ENCODE results near the gene EPHA4.

EPHA4 gene

DNA sequence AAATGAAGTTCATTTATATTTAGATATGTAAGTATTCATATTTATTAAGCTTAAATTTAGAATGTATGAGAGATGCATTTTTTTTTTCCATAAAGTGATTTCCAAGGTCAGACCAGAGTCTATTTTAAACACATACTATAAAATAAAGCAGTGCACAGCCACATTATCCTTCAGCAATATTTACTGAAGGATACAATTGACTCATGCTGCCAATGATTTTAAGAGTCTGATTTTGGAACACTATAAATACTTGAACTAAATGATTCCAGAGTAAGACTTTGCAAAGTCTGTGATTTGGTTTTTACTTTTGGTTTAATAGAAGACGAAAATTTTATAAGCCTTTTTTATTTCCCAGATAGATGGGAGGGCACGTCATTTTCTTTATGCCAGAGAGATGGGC lies 107.1 kb downstream of the EPHA4 start:
- no peak for DNase-seq

- DNase-seq: no peak
Observed at GRCh38 chr2:221463241-221463896, 108.7 kb downstream of the EPHA4 start.

DNA sequence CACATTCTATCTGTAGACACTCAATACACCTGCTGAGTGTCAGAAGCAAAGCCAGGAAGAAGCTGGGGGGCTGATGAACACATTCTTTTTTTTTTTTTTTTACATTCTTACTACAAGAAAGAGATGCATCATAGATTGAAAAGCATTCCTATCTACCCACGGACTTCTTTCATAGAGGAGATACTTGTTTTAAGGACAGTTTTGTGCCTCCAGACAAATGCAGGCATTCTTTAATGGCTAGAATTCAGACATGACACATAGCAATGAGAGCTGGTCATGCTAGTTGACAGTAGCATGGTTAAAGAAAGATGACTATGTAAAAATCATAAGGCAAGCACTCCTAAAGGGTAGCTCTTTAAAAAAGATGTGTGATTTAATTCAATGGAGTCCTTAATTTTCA lies 110.2 kb downstream of the EPHA4 start:
- no peak for DNase-seq

DNA sequence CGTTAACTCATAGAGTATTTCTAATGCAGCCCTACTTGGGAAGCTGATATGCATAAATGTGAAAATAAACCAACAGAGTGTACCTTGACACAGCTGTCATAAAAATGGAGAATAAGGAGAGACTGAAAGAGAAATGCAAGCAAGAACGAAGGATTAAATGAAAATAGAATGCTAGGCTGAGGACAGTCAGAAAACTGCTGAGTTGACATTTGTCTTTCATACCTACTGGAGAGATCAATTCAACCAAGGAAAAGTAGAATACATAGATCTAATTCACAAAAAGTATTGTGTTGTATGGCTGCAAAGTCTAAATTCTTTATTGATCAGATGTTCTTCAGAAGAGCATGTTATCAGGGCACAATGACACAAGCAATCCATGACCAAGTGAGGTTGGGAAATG lies 112.0 kb downstream of the EPHA4 start:
- no peak for DNase-seq

GRCh38 chr2:221458578-221458977 lies 113.5 kb downstream of the EPHA4 start:
- no peak for DNase-seq

DNA sequence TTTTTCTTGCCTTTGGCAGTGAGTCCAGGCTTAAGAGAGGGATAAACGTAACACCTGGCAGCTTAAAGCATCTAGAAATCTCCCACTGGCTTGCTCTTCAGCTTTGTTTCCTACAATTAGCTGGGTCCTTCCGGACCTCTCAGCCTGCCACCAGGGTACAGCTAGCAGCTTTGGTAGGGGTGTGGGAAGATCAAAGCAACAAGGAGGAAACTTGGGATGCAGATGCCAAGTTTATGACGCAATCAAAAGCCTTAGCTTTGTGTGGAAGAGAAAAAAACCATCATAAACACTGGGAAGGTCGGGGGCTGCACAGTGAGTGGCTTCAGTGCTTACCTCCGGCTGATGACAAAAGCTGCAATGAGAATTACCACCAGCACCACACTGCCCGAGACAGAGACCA lies 116.9 kb downstream of the EPHA4 start:
- no peak for DNase-seq

GRCh38 chr2:221454459-221455105 lies 117.5 kb downstream of the EPHA4 start:
- no peak for DNase-seq

- DNase-seq: no peak
Observed at GRCh38 chr2:221451862-221452788, 120.0 kb downstream of the EPHA4 start.

DNA sequence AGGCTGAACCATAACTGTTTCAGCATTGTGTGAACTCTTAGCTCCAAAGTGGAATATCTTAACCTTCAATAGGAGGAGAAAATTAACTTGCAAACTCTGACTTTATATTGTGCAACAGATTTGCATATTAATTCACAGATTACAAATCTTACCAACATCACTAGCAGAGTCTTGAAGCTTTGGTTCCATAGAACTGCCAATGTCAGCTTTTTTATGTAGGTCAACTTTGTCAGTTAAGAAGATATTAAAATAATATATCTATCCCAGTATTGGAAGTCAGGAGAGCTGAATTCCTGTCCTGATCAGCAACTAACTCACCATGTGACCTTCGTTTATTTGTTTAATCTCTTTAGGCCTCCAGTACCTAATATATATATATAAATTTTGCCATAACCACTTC lies 121.8 kb downstream of the EPHA4 start:
- DNase-seq: no peak

GRCh38 chr2:221449406-221449805 lies 122.7 kb downstream of the EPHA4 start:
- no peak for DNase-seq

DNA sequence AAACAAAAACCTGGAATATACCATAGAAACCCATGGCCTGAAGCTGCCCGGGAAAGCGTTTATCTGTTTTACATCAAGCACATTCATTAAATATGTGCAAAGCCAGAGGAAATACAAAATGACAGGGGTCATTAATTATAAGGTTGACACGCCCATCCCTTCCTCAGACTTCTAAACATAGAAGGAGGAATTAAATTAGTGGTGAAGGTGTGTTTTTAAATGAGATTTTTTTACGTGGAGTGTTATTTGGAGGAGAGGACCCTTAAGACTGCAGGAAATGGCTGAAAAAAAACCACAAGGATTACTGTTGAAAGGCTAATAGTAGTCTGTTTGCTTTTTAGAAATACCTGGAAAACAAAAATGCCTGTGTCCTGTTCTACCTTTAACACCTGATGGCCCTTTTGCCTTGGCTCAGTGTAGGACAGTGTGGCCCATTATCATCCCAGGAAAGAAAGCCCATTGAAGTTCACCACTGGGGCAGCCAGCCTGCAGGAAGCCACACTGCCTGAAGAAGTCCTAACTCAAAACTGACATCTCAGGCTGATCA lies 123.2 kb downstream of the EPHA4 start:
- DNase-seq: no peak

GRCh38 chr2:221448057-221448843 lies 123.9 kb downstream of the EPHA4 start:
- no peak for DNase-seq

DNA sequence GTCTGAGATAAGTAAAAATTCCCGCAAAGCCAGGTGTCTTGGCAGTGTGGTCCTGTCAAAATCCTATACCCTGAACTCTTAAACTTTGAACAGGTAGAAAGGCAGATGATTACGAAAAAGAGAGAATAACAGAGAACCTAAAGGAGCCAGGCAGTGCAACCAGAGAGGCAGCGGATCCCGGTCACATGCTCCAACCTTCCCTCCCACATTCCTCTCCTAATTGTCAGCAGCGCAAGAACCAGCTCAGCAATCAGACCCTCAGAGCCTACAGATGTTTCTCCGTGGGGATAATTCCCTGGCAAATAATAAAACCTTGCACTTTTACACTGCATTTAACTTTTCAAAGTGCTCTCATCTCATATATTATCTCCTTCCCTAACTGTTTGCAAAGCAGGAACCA lies 124.8 kb downstream of the EPHA4 start:
- no peak for DNase-seq

- no peak for DNase-seq
Observed at GRCh38 chr2:221446140-221446539, 126.0 kb downstream of the EPHA4 start.

DNA sequence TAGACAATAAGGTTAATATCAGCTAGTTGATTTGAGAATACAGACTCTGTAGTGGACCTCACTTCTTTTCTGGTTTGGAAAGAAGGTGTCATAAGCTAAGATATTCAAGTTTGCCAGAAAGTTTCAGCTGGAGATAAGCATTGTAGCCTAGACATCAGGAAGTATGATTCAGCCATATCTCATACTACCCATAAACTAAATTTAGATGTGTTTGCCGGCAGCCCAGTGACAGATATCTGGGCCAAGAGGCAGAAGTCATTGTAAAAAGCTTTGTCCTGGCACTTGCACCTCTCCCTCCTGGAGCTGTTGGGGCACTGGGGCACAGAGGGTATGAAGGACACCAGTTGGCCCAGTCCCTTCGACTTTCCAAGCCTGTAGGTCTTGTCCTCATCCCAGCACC lies 128.0 kb downstream of the EPHA4 start:
- no peak for DNase-seq

GRCh38 chr2:221443645-221444044 lies 128.5 kb downstream of the EPHA4 start:
- no peak for DNase-seq

- DNase-seq: peak; percentile 0
Observed at GRCh38 chr2:221442128-221442527, 130.0 kb downstream of the EPHA4 start.

GRCh38 chr2:221439761-221440479 lies 132.2 kb downstream of the EPHA4 start:
- no peak for DNase-seq

DNA sequence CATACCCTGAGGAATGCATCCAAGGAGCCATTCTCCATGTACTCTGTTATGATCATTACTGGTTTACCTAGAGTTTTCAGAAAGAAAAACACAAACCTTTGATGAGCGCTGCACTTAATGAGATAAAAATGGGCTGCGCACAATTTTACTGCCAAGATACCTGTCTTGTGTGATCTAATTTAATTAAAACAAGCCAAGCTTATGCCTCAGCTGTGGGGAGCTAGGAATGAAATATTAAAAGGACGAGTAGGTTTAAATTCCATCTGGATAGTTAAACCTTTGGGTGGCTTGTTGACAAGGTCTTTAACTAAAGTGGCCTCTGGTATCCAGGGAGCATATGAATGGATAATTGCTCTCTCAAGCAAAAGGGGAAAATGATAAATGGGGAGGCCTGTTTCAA lies 135.0 kb downstream of the EPHA4 start:
- DNase-seq: no peak

- DNase-seq: no peak
Observed at GRCh38 chr2:221435171-221435570, 136.9 kb downstream of the EPHA4 start.

DNA sequence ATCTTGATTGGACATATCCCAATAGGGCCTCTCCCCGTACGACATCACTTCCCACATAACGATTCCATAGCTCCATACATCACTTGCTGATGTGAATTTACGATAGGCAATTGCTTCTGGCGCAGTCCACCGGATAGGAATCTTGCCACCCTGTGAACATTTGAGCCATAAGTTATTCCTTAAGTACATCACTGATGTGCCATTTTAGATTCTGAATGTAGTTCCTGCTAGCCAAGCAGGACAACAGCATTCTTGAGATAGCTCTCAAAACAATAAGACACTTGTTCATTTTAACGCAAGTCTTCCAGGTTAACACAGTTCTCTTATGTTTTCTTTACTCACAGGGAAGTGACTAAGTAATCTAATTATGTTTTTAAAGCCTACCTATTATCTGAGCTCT lies 138.0 kb downstream of the EPHA4 start:
- DNase-seq: no peak

DNA sequence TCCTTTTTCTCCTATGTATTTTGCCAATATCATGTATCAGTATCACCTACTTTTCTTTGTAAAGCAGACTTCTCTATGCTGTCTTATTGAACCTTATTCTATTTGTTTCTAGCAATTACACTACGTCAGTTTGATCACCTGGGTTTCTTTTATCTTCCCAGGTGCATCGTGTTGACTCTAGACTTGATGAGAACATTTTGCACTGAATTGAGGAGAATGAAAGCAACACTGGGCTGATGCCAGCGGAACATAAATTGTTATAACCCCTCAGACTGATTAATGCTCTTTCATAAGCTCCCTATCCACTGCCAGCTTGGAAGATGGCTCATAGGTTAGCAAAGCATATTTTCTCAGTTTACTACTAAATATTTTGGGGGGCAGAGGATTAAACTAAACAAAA lies 140.6 kb downstream of the EPHA4 start:
- DNase-seq: no peak
